ENCODE measurements around the gene RAB24. TPM values are rescaled to one million over a fixed set of nuclear protein-coding genes. Genes with fewer than 3 reads are reported as not detected.
"Not testable (repeated sequence)": the region's sequence is repeated elsewhere in the genome, so short reads cannot be mapped to it uniquely, and the experiment has no call there.

RAB24 gene
- total RNA-seq = 18.9 TPM
- long read RNA-seq, transcript RAB24-201 (8 exons, 1,311 nt) = major isoform, 14 of 16 reads
- long read RNA-seq, partial matches to known transcripts = 0 of 16 reads
- long read RNA-seq, other reads (novel, unspliced or antisense) = 0 of 16 reads

DNA sequence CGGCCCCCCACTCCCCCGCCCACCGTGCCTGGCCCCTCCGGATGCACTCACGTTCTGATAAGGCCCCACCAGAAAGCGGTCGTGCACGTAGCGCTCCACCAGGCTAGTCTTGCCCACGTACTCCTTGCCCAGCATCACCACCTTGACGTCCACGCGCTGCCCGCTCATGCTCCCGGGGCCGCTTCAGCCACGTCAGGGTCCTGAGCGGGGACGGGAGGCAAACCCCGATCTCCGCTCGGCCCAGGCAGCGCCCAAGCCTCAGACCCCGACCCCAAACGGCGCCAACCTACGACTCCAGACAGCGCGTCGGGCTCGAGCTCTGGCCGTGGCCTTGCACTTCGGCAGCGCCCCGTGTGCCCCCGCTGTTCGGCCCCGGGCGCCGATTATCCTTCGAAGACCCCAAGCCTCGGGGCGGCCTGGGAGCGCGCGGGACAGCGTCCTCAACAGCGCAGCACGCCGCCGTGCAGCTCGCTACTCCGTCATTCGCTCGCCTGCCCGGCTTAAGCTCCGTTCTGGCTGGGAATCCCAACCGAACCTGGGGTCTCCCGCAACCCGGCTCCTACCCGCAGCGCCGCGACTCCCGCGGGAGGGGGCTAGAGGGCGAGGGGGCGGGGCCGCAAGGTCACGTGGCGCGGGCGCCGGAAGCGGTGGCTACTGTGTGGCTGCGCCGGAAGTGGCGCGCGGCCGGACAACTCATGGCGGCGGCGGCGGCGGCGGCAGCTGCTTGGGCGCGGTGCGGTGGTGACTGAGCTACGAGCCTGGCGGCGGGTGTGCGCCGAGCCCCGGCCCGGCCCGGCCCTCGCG lies at the start of gene RAB24, which contains the start of gene PRELID1:
TSS of gene RAB24 (minus strand) at position 599 of the 804 bp plus-strand sequence. CDS start at position 168, 431 bp downstream.
TSS of gene PRELID1 (plus strand) at position 679 of the 804 bp plus-strand sequence. CDS start 187 bp downstream, outside the sequence.
- ATAC-seq (peak; percentile 84), DNase-seq (ENCODE audit: missing footprints) (peak; percentile 96)
- intact Hi-C loops (cut with DNase I) = loop anchor here (5.0 kb wide), 2 partner anchors 64 to 191 kb away; no protein-coding TSS in a partner anchor

DNA sequence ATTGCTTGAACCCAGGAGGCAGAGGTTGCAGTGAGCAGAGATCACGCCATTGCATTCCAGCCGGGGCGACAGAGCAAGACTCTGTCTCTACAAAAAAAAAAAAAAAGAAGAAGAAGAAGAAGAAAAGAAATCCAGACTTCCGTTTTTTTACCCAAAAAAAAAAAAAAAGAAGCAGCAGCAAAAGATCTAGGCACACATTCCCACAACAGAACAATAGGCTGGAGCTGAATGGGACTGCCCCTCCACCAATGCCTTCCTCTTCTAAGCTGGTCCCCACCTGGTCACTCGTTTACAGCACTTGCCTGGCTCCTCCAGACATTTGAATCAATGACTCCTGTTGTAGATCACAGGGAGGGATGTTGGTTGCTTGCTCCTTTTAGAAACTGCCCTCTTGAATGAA lies 49.6 kb upstream of the RAB24 start:
- intact Hi-C loops (cut with DNase I) = no loop called here
- DNase-seq (ENCODE audit: missing footprints) = no peak
- ATAC-seq = no peak

DNA sequence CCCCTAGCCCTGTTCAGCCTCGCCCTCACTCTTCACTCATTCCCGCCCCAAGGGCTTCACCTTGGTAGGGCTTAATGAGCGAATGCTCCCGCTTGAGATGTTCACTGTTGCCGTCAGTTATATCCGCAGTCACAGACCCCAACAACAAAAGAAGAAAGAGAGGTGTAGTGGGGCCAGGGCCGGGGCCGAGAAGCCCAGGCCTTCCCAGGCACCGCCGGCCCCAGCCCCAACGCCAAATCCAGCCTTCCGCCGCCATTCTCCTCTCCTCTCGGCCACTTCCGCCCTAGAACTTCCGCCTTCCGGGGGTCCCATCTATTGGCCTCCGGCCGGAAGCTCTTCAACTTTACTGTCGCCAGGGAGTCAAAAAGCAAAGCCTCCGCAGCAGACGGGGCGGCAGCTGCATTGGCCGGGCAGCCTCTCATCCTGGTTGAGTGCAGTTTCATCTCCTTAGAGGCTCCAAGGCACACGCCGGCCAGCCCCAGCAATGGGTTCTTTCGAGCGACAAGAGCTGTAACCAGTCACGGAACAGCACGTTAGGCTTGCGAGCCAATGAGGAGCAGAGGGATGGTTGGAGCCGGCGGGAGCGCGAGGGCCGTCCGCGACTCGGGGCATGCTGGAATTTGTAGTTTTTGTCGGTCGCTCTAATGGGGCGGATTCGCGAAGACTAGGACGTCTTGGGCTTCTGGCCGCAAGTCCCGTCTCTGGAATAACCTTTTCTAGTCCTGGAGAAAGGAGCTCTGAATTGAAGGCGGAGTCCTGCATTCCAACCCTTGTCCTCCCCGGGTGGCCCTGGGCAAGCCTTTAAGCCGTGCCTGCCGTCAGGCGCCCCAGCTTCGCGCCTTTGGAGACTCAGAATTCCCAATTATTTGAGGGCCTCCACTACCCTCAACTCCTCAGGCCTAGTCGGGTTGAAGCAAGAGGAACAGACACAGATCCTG lies 48.1 kb upstream of the RAB24 start, which contains the start of gene LMAN2:
TSS of gene LMAN2 (minus strand) at position 277 of the 938 bp plus-strand sequence. CDS start at position 256, 21 bp downstream.
- intact Hi-C loops (cut with DNase I) = no loop called here
- ATAC-seq = peak; percentile 98
- peak; percentile 95 for DNase-seq (ENCODE audit: missing footprints)

GRCh38 chr5:177350776-177351391 lies 47.4 kb upstream of the RAB24 start:
- intact Hi-C loops (cut with DNase I) = no loop called here
- ATAC-seq = no peak

GRCh38 chr5:177349762-177350161 lies 46.2 kb upstream of the RAB24 start:
- intact Hi-C loops (cut with DNase I) = no loop called here
- no peak for ATAC-seq
- DNase-seq (ENCODE audit: missing footprints) = no peak

More at GRCh38 chr5:177350776-177351391, 47.4 kb upstream of the RAB24 start:
- no peak for DNase-seq (ENCODE audit: missing footprints)

- ATAC-seq (no peak), DNase-seq (ENCODE audit: missing footprints) (no peak)
- intact Hi-C loops (cut with DNase I) = no loop called here
Measured at GRCh38 chr5:177349362-177349647, 45.8 kb upstream of the RAB24 start.

- DNase-seq (ENCODE audit: missing footprints) = no peak
- no peak for ATAC-seq
- intact Hi-C loops (cut with DNase I) = no loop called here
Measured at GRCh38 chr5:177347699-177348098, 44.2 kb upstream of the RAB24 start.

DNA sequence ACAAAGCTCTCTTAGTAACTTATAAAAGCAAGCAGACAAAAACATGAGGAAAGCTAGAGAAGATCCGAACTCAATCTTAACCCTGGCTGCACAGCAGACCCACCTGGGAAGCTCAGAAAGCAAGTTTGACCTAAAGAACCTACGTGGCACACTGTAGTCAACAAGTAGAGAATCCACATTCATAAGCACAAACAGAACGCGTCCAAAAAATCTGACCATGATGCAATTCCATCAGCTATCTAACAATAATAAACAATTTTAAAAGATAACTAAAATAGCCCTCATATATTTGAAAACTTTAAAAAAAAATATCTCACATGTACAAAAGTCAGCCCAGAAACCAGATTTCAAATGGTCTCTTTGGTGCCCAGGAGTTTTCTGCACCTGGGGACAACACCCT lies 43.3 kb upstream of the RAB24 start:
- intact Hi-C loops (cut with DNase I) = no loop called here
- ATAC-seq = no peak

DNA sequence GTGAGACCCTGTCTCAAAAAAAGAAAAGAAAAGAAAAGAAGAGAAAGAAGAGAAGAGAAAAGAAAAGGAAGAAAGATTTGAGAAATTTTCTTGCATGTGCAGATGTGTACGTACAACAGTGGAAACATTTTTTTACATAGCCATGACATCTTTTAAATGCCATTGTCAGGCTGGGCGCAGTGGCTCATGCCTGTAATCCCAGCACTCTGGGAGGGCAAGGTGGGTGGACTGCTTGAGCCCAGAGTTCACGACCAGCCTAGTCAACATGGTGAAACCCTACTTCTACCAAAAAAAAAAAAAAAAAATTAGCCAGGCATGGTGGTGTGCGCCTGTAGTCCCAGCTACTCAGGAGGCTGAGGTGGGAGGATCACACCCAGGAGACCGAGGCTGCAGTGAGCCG lies 41.4 kb upstream of the RAB24 start:
- DNase-seq (ENCODE audit: missing footprints) (no peak), ATAC-seq (no peak)
- intact Hi-C loops (cut with DNase I) = no loop called here

More for the DNA sequence above, 43.3 kb upstream of the RAB24 start:
- no peak for DNase-seq (ENCODE audit: missing footprints)

- ATAC-seq = no peak
- no peak for DNase-seq (ENCODE audit: missing footprints)
- intact Hi-C loops (cut with DNase I) = no loop called here
Measured at GRCh38 chr5:177343777-177344176, 40.3 kb upstream of the RAB24 start.

DNA sequence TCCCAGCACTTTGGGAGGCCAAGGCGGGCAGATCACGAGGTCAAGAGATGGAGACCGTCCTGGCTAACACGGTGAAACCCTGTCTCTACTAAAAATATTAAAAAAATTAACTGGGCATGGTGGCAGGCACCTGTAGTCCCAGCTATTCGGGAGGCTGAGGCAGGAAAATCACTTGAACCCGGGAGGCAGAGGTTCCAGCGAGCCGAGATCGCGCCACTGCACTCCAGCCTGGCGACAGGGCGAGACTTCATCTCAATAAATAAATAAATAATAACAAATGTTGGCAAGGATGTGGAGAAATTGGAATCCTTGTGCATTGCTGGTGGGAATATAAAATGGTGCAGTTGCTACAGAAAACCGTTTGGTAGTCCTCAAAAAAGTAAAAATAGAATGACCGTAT lies 39.5 kb upstream of the RAB24 start:
- DNase-seq (ENCODE audit: missing footprints); ATAC-seq; intact Hi-C loops (cut with DNase I): not testable (repeated sequence)

GRCh38 chr5:177339107-177339638 lies 35.7 kb upstream of the RAB24 start:
- DNase-seq (ENCODE audit: missing footprints) = peak; percentile 53
- intact Hi-C loops (cut with DNase I) = no loop called here
- no peak for ATAC-seq

- intact Hi-C loops (cut with DNase I) = no loop called here
- ATAC-seq (no peak), DNase-seq (ENCODE audit: missing footprints) (no peak)
Measured at GRCh38 chr5:177338251-177339106, 35.0 kb upstream of the RAB24 start.

GRCh38 chr5:177336603-177337494 lies 33.3 kb upstream of the RAB24 start:
- intact Hi-C loops (cut with DNase I) = no loop called here
- no peak for ATAC-seq
- DNase-seq (ENCODE audit: missing footprints) = peak; percentile 27

DNA sequence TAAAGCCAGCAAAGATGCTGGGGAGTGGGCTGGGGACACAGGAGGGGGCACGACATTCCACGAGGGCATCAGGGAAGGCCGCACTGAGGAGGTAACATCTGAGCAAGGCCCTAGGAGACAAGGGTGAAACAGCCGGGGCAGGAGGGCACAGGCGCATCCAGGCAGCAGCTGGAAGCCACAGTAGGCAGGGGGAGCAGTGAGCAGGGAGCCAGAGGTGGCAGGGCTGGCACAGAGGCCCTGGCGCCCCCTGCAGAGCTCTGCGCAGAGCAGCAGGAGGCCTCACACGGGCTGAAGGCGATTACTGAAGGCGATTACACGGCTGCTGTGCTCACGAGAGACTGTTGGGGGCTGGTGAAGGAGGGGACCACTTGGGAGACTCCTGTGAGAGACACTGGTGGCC lies 32.6 kb upstream of the RAB24 start:
- ATAC-seq (no peak), DNase-seq (ENCODE audit: missing footprints) (peak; percentile 48)
- intact Hi-C loops (cut with DNase I) = no loop called here

DNA sequence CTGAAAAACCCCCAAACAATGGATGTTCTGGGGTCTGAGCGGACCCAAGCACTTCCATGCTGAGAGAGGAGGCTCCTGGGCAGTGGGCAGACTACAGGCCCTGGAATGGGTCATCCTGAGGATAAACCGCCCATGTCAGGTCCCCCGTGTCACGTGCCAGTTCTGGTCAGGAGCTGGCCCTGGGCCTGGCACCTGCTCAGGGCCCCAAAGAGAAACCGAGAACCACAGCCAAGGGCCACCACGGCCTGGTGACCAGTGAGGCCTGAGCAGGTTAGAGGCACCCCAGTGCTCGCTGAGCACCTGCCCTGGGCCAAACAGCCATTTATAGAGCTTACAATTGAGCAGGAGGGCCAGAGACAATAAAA lies 32.2 kb upstream of the RAB24 start:
- ATAC-seq (peak; percentile 36), DNase-seq (ENCODE audit: missing footprints) (peak; percentile 58)
- intact Hi-C loops (cut with DNase I) = no loop called here

Data from Right ventricle myocardium inferior (tissue), 1 donor.